Stimulated activated CD4-positive, alpha-beta T cell treated with anti-CD3 and anti-CD28 coated beads, Interleukin-2, amount 100 ng/mL, for 4 hours (primary cell): ENCODE data around the gene DKK3.
"Not testable (repeated sequence)": the region's sequence is repeated elsewhere in the genome, so short reads cannot be mapped to it uniquely, and the experiment has no call there.

ENCODE experiments used
- DNase-seq: peaks from one replicate; pipeline ENCODE4 v3.0.0-alpha.2; 2020; ENCODE audit warnings: low read depth

DKK3 gene

GRCh38 chr11:12007769-12008737 lies at the start of gene DKK3:
TSS of gene DKK3 (minus strand) at chr11:12008626. CDS start at chr11:12008582, 44 bp downstream.
- no peak for DNase-seq

GRCh38 chr11:12057299-12057980 lies 49.0 kb upstream of the DKK3 start:
- DNase-seq, result no peak

GRCh38 chr11:12056119-12056518 lies 47.7 kb upstream of the DKK3 start:
- no peak for DNase-seq

- no peak for DNase-seq
Measured at GRCh38 chr11:12053606-12054361, 45.4 kb upstream of the DKK3 start.

GRCh38 chr11:12052676-12053605 lies 44.5 kb upstream of the DKK3 start:
- DNase-seq, result no peak

- DNase-seq, result no peak
Measured at GRCh38 chr11:12051287-12051662, 42.8 kb upstream of the DKK3 start.

GRCh38 chr11:12050470-12051286 lies 42.3 kb upstream of the DKK3 start:
- DNase-seq, result no peak

- DNase-seq, result no peak
Measured at GRCh38 chr11:12048936-12049790, 40.7 kb upstream of the DKK3 start.

- no peak for DNase-seq
Measured at GRCh38 chr11:12046636-12047236, 38.3 kb upstream of the DKK3 start.

- no peak for DNase-seq
Measured at GRCh38 chr11:12045914-12046635, 37.6 kb upstream of the DKK3 start.

GRCh38 chr11:12044799-12045198 lies 36.4 kb upstream of the DKK3 start:
- DNase-seq, result no peak

GRCh38 chr11:12043959-12044791 lies 35.7 kb upstream of the DKK3 start:
- DNase-seq, result peak; percentile 22

- no peak for DNase-seq
Measured at GRCh38 chr11:12043221-12043620, 34.8 kb upstream of the DKK3 start.

- DNase-seq, result no peak
Measured at GRCh38 chr11:12042215-12042676, 33.8 kb upstream of the DKK3 start.

GRCh38 chr11:12040719-12041118 lies 32.3 kb upstream of the DKK3 start:
- DNase-seq, result not testable (repeated sequence)

GRCh38 chr11:12032968-12033367 lies 24.5 kb upstream of the DKK3 start:
- no peak for DNase-seq

- no peak for DNase-seq
Measured at GRCh38 chr11:12031856-12032544, 23.6 kb upstream of the DKK3 start.
